Measurements from ENCODE around the gene EVPL.

The EVPL gene

DNA sequence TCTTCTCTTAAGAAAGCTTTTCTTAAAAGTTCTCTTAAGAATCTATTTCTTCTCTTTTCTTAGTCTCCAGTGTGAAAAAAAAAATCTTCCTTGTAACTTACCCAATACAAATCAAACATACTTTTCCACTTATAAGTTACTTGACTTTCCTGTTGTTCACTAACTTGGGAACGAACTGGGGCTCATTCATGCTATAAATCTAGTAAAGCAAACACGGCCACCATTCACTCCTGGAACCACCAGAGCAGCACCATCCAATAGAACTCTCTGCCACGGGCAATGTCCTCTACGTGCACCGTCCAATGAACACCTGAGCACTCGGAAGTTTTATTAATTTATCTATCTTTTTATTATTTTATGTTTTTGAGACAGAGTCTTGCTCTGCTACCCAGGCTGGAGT, 24.5 kb upstream of the EVPL start:
- DNase-seq (ENCODE audit: extremely low read depth, low read depth) = no peak
- TF ChIP-seq CTCF (IDR thresholded peaks at IDR 0.05; ENCODE audit: low read depth, low read length, missing control alignments) = no peak

DNA sequence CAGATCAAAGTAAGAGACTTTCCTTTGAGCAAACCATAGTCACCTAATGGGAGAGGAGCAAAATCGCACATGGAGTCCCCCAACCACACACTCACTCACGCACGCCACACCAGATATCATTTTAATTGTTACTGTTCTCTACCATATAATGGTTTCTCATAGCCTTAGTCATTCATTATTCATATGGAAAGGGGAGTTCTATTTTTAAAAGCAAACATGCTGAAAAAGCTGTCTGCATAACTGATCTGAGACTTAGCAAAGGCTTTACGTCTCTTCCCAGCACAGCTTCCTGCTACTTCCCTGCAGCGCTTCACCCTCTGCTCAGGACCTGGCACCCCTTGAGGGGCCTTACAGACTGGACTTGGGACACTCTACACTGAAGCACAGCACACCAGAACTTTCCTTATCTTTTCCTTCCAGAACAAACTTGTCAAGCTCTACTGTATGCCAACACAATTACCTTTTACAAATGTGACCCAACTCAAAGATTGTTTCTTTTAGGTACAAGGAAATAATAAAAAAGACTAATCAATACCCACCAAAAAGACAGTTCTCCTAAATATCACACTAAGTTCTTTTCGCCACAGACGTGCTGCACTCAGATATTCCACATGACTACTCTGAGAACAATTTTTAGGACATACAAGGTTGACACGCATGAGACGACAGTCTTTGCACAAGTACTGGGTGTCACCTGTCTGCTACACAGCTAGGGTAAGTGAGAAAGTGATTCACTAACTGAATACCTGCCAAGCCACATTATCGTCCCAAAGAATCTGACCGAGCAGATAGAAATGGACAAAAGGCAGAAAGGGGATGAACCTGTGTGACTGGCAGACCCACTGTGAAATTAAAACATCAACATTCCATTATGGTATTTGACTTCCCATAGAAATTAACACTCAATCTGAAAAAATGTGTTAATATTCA, 23.7 kb upstream of the EVPL start:
- DNase-seq (ENCODE audit: extremely low read depth, low read depth) = no peak
- no peak for TF ChIP-seq CTCF (IDR thresholded peaks at IDR 0.05; ENCODE audit: low read depth, low read length, missing control alignments)
- H3K4me3 ChIP-seq (replicated peaks; ENCODE audit: low read depth, low read length) = no peak overlapping the region

More for the DNA sequence above, 24.5 kb upstream of the EVPL start:
- H3K4me3 ChIP-seq (replicated peaks; ENCODE audit: low read depth, low read length) = no peak overlapping the region

DNA sequence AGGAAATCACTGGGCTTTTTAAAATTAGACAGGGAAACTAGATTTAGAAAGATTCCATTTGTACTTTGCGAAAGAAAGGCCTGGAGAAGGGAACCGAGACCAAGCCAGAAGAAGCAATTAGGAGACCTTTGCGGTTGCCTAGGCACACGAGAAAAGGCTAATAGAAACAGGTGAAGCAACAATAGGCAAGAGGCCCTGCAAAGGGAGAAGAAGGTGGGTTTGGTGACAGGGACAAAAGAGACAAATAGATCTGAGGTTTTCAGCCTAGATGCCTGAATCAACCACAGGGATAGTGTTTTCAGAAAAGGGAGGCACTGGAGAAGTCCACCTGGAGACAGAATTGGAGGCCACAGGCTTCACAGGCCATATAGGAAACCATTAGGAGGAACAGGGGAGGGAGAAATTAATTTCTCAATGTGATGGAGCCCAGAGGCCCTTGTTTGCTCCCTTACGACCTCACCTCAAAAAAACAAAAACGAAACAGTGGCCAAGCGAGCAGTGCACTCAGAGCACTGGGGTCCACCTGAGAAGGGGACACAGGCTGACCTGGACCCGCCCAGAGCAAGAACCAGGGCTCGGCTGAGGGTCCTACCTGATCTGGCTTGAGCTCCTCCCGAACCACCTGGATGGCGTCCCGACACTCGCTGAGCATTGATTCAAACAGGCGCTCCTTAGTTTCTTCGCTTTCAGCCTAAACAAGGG, 22.9 kb upstream of the EVPL start:
- TF ChIP-seq CTCF (IDR thresholded peaks at IDR 0.05; ENCODE audit: low read depth, low read length, missing control alignments) = no peak
- DNase-seq (ENCODE audit: extremely low read depth, low read depth) = no peak
- H3K4me3 ChIP-seq (replicated peaks; ENCODE audit: low read depth, low read length) = no peak overlapping the region

- H3K4me3 ChIP-seq (replicated peaks; ENCODE audit: low read depth, low read length) = no peak overlapping the region
- DNase-seq (ENCODE audit: extremely low read depth, low read depth) = no peak
- TF ChIP-seq CTCF (IDR thresholded peaks at IDR 0.05; ENCODE audit: low read depth, low read length, missing control alignments) = no peak
Observed at GRCh38 chr17:76049239-76049638, 22.1 kb upstream of the EVPL start.

DNA sequence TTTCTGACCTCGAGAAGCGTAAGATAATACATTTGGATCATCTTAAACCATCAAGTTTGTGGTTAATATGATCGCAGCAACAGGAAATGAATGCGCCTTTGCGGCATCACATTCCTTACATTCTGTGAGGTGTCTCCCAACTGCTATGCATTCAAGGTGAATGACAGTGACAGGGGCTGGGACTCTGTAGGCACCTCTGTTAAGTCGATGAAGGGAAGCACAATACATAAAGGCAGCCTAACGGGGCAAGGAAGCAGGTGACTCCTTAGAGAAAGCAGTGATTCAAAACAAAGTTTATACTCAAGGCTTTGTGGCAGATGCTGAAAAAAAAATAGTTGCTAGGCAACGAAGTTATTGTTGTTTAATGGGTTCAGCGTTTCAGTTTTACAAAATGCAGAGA, 21.6 kb upstream of the EVPL start:
- H3K4me3 ChIP-seq (replicated peaks; ENCODE audit: low read depth, low read length) = no peak overlapping the region
- TF ChIP-seq CTCF (IDR thresholded peaks at IDR 0.05; ENCODE audit: low read depth, low read length, missing control alignments) = no peak
- DNase-seq (ENCODE audit: extremely low read depth, low read depth) = no peak

- no peak for TF ChIP-seq CTCF (IDR thresholded peaks at IDR 0.05; ENCODE audit: low read depth, low read length, missing control alignments)
- no peak overlapping the region for H3K4me3 ChIP-seq (replicated peaks; ENCODE audit: low read depth, low read length)
- DNase-seq (ENCODE audit: extremely low read depth, low read depth) = no peak
Observed at GRCh38 chr17:76048025-76048605, 21.0 kb upstream of the EVPL start.

Data from HFF-Myc (cell line).